ENCODE measurements around the gene IGF1R. TPM values are rescaled to one million over a fixed set of nuclear protein-coding genes. Genes with fewer than 3 reads are reported as not detected.

Gene IGF1R
- total RNA-seq, 4 donors from 2014 or later: 87.8 to 173 (median 107) TPM

GRCh38 chr15:98791046-98791701 lies 142.8 kb downstream of the IGF1R start:
- TF ChIP-seq EP300 (IDR thresholded peaks at IDR 0.05) (no peak), POLR2A (IDR thresholded peaks at IDR 0.05) (no peak), POLR2AphosphoS5 (IDR thresholded peaks at IDR 0.05) (no peak), CTCF (IDR thresholded peaks at IDR 0.05) (no peak)
- H3K4me3 ChIP-seq: no peak overlapping the region
- H3K9me3 ChIP-seq: no peaks in the 10 kb centered on the region
- no peak overlapping the region for H3K27ac ChIP-seq
- WGBS: 90% methylated on average over 2 of the region's 2 CpGs
- H3K27me3 ChIP-seq: no peaks in the 10 kb centered on the region
- H3K4me1 ChIP-seq: peaks cover 8% of the 10 kb centered on the region
- H3K36me3 ChIP-seq: no peaks in the 10 kb centered on the region
- DNase-seq (ENCODE audit: low spot score in 2 of 2): no peak

DNA sequence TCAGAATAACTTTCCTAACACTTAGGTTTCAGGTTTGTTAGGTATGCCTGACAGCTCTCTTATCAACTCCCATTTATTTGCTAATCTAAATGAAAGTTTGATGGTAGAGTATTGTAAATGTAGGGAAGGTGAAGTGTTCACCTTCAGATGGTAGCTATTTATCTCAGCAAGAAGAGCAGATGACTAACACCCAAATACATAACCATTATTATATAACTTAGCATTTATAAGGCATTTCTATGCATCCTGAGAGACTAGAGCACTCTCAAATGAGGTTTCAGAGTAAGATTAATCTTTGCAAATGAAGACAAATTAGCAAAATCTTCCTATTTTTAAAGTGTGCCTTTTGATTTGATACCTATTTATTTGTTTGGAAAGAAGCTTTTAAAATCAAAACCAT lies 143.8 kb downstream of the IGF1R start:
- Histone ChIP-seq H3K27ac (no peak overlapping the region), H3K36me3 (no peaks in the 10 kb centered on the region)

DNA sequence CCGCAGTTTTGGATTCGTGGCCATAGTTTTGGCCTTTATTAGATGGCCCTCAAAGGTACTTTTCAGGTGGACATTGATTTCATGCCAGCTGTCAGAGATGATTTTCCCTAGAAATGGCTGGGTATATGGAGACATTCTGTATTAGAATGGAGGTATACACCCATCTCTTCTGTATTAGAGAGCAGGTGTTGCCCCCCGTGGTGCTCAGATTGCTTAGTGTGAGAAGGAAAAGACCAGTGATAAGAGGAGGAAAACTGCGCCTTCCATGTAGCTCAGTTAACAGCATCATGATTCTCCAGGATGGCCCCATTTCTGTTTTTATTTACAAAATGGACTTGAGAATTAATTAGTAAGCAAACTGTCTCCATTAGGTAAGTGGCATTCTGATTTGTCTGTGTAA lies 145.9 kb downstream of the IGF1R start:
- no peak overlapping the region for H3K4me3 ChIP-seq
- no peaks in the 10 kb centered on the region for H3K27me3 ChIP-seq
- H3K36me3 ChIP-seq: no peaks in the 10 kb centered on the region
- H3K27ac ChIP-seq: no peak overlapping the region
- H3K9me3 ChIP-seq: no peaks in the 10 kb centered on the region
- TF ChIP-seq CTCF (IDR thresholded peaks at IDR 0.05): no peak
- WGBS: 97% methylated on average over 4 of the region's 4 CpGs
- DNase-seq (ENCODE audit: low spot score in 2 of 2): no peak
- H3K4me1 ChIP-seq: peaks cover 14% of the 10 kb centered on the region

More for the DNA sequence above, 143.8 kb downstream of the IGF1R start:
- Histone ChIP-seq H3K9me3 (no peaks in the 10 kb centered on the region), H3K4me3 (no peak overlapping the region), H3K4me1 (peaks cover 4% of the 10 kb centered on the region), H3K27me3 (no peaks in the 10 kb centered on the region)
- TF ChIP-seq CTCF (IDR thresholded peaks at IDR 0.05) (no peak), EP300 (IDR thresholded peaks at IDR 0.05) (no peak), POLR2AphosphoS5 (IDR thresholded peaks at IDR 0.05) (no peak), POLR2A (IDR thresholded peaks at IDR 0.05) (no peak)
- no peak for DNase-seq (ENCODE audit: low spot score in 2 of 2)

DNA sequence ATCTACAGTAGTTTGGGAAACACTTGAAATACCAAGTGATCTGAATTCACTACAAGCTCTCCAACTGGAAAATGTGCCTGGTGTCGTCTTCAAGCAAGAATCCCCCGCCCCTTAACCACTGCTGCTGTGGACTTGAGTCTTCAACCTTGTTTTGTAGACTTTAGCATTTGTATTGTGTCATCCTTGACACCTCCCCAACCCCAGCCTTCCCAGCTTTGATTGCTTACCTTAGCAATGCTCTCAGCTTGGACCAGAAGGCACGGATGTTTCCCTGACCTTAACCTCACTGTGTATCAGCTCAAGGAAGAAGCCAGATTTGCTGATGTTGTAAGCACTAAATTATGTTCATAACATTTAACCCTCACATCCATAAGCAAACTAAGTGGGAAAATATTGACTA lies 146.4 kb downstream of the IGF1R start:
- H3K27ac ChIP-seq: no peak overlapping the region

DNA sequence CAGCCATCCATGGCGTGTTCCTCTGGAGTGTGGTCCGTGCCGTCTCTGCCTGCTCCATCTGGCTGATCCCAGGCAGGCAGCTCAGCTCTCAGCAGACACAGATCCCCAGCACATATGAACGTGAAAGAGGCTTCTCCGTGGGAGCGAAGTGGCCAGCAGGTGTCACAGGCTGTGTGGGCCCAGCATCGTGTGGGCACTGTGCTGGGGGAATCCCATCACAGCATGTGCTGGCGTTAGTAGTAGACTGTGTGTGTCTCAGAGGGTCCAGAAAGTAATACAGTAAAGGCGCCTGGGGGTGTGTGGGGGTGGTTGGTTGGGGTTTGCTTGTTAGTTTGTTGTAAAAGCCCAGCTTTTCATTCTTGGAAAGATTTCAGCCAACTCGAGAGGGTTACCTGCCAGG lies 147.6 kb downstream of the IGF1R start:
- Histone ChIP-seq H3K4me3 (no peak overlapping the region), H3K9me3 (no peaks in the 10 kb centered on the region), H3K4me1 (peaks cover 32% of the 10 kb centered on the region), H3K27me3 (no peaks in the 10 kb centered on the region), H3K27ac (no peak overlapping the region), H3K36me3 (no peaks in the 10 kb centered on the region)
- no peak for TF ChIP-seq POLR2AphosphoS5 (IDR thresholded peaks at IDR 0.05)
- TF ChIP-seq CTCF (IDR thresholded peaks at IDR 0.05): no peak
- no peak for TF ChIP-seq POLR2A (IDR thresholded peaks at IDR 0.05)
- no peak for TF ChIP-seq EP300 (IDR thresholded peaks at IDR 0.05)
- no peak for DNase-seq (ENCODE audit: low spot score in 2 of 2)
- 72% methylated on average over 10 of the region's 10 CpGs for WGBS

More for the DNA sequence above, 146.4 kb downstream of the IGF1R start:
- Histone ChIP-seq H3K36me3 (no peaks in the 10 kb centered on the region), H3K9me3 (no peaks in the 10 kb centered on the region), H3K4me3 (no peak overlapping the region), H3K4me1 (peaks cover 20% of the 10 kb centered on the region), H3K27me3 (no peaks in the 10 kb centered on the region)
- TF ChIP-seq POLR2A (IDR thresholded peaks at IDR 0.05): no peak
- TF ChIP-seq EP300 (IDR thresholded peaks at IDR 0.05): no peak
- no peak for TF ChIP-seq CTCF (IDR thresholded peaks at IDR 0.05)
- no peak for TF ChIP-seq POLR2AphosphoS5 (IDR thresholded peaks at IDR 0.05)
- DNase-seq (ENCODE audit: low spot score in 2 of 2): no peak
- WGBS: 69% methylated on average over 3 of the region's 3 CpGs

Data from suprapubic skin (tissue), 4 donors.